H9 (cell line): ENCODE measurements around the gene ANKDD1A. TPM values are rescaled to one million over a fixed set of nuclear protein-coding genes. Genes with fewer than 3 reads are reported as not detected.
A peak's percentile ranks its signal among the peaks of the same experiment; 100 is the strongest.

Experiments used
- DNase-seq: peaks from one replicate; pipeline ENCODE4 v3.0.0-alpha.2; 2017
- H2AFZ ChIP-seq: one replicate; pipeline ENCODE4 v1.6.1; 2013; ENCODE audit warnings: mild to moderate bottlenecking, low read length, control low read depth, moderate library complexity
- H2AK5ac ChIP-seq: 2 replicates; pipeline ENCODE4 v1.6.1; 2013; ENCODE audit warnings: low read length, control low read depth, mixed read lengths; ENCODE audit not compliant: insufficient read length
- H2BK120ac ChIP-seq: one replicate; pipeline ENCODE4 v1.6.1; 2013; ENCODE audit warnings: low read depth, mild to moderate bottlenecking, low read length, control low read depth, inconsistent platforms; ENCODE audit not compliant: poor library complexity, severe bottlenecking
- H2BK12ac ChIP-seq: 2 replicates; pipeline ENCODE4 v1.6.1; 2013; ENCODE audit warnings: low read length, control low read depth, mixed read lengths, low read depth; ENCODE audit not compliant: insufficient read length
- H2BK15ac ChIP-seq: 2 replicates; pipeline ENCODE4 v1.6.1; 2013; ENCODE audit warnings: low read depth, low read length, control low read depth
- H2BK20ac ChIP-seq: one replicate; pipeline ENCODE4 v1.6.1; 2013; ENCODE audit warnings: low read depth, mild to moderate bottlenecking, low read length, control low read depth, inconsistent platforms; ENCODE audit not compliant: poor library complexity, severe bottlenecking
- H2BK5ac ChIP-seq: 2 replicates; pipeline ENCODE4 v1.6.1; 2013; ENCODE audit warnings: low read length, control low read depth, mixed read lengths; ENCODE audit not compliant: insufficient read length
- H3K14ac ChIP-seq: 2 replicates; pipeline ENCODE4 v1.6.1; 2013; ENCODE audit warnings: low read length, control low read depth; ENCODE audit not compliant: insufficient read depth
- H3K18ac ChIP-seq: 2 replicates; pipeline ENCODE4 v1.6.1; 2013; ENCODE audit warnings: low read depth, mild to moderate bottlenecking, mixed read lengths, low read length, control low read depth; ENCODE audit not compliant: insufficient read length
- H3K23ac ChIP-seq: 2 replicates; pipeline ENCODE4 v1.6.1; 2013; ENCODE audit warnings: low read length, control low read depth, mixed read lengths, low read depth; ENCODE audit not compliant: insufficient read length
- H3K23me2 ChIP-seq: 2 replicates; pipeline ENCODE4 v1.6.1; 2013; ENCODE audit warnings: low read depth, mild to moderate bottlenecking, mixed read lengths, low read length, control low read depth; ENCODE audit not compliant: insufficient read length, poor library complexity, severe bottlenecking
- H3K27ac ChIP-seq: 2 replicates; pipeline ENCODE4 v1.5.1; 2013; ENCODE audit warnings: low read length, control low read depth, mixed read lengths, low read depth; ENCODE audit not compliant: insufficient read length
- H3K27me3 ChIP-seq: 2 replicates; pipeline ENCODE4 v1.6.1; 2013; ENCODE audit warnings: low read length, control low read depth, inconsistent platforms; ENCODE audit not compliant: insufficient read depth
- H3K4ac ChIP-seq: 2 replicates; pipeline ENCODE4 v1.6.1; 2013; ENCODE audit warnings: low read depth, mild to moderate bottlenecking, control low read depth, inconsistent platforms, low read length, moderate library complexity
- H3K4me1 ChIP-seq: 2 replicates; pipeline ENCODE4 v1.6.1; 2013; ENCODE audit warnings: low read length, control low read depth, inconsistent platforms; ENCODE audit not compliant: insufficient read depth
- H3K4me2 ChIP-seq: 2 replicates; pipeline ENCODE4 v1.6.1; 2013; ENCODE audit warnings: low read length, control low read depth, mixed read lengths; ENCODE audit not compliant: insufficient read length, insufficient read depth
- H3K56ac ChIP-seq: 2 replicates; pipeline ENCODE4 v1.6.1; 2013; ENCODE audit warnings: low read depth, mild to moderate bottlenecking, mixed read lengths, low read length, control low read depth; ENCODE audit not compliant: insufficient read length
- H3K79me1 ChIP-seq: 2 replicates; pipeline ENCODE4 v1.6.1; 2013; ENCODE audit warnings: low read depth, mild to moderate bottlenecking, moderate library complexity, low read length, control low read depth, inconsistent platforms; ENCODE audit not compliant: insufficient read depth, poor library complexity, severe bottlenecking
- H3K79me2 ChIP-seq: 2 replicates; pipeline ENCODE4 v1.6.1; 2013; ENCODE audit warnings: low read length, control low read depth, inconsistent platforms; ENCODE audit not compliant: insufficient read depth
- H3K9ac ChIP-seq: 2 replicates; pipeline ENCODE4 v1.6.1; 2013; ENCODE audit warnings: low read length, control low read depth, mixed read lengths; ENCODE audit not compliant: insufficient read length; ENCODE audit errors: extremely low read depth
- H3K9me3 ChIP-seq: one replicate; pipeline ENCODE4 v1.6.1; 2013; ENCODE audit warnings: low read depth, low read length, inconsistent platforms; ENCODE audit not compliant: control insufficient read depth
- H3T11ph ChIP-seq: one replicate; pipeline ENCODE4 v1.6.1; 2013; ENCODE audit warnings: mild to moderate bottlenecking, low read length, control low read depth, inconsistent platforms
- H4K20me1 ChIP-seq: one replicate; pipeline ENCODE4 v1.6.1; 2013; ENCODE audit not compliant: control insufficient read depth, insufficient read length, insufficient read depth
- H4K5ac ChIP-seq: 2 replicates; pipeline ENCODE4 v1.6.1; 2013; ENCODE audit warnings: low read depth, mild to moderate bottlenecking, mixed read lengths, low read length, control low read depth; ENCODE audit not compliant: insufficient read length
- H4K8ac ChIP-seq: replicated peaks from 2 replicates; pipeline ENCODE4 v1.6.1; 2013; ENCODE audit warnings: low read length, control low read depth, mixed read lengths, low read depth; ENCODE audit not compliant: insufficient read length
- H4K91ac ChIP-seq: 2 replicates; pipeline ENCODE4 v1.6.1; 2013; ENCODE audit warnings: low read depth, mild to moderate bottlenecking, moderate library complexity, mixed read lengths, low read length, control low read depth; ENCODE audit not compliant: insufficient read length
- H3K27ac Mint-ChIP-seq, 3 experiments: 2 replicates in 2 of 3; 3 replicates in 1 of 3; pipeline ENCODE4 v1.8.0; 2020 to 2021; ENCODE audit warnings: mixed read lengths in 3 of 3, mild to moderate bottlenecking in 1 of 3, moderate library complexity in 1 of 3
- H3K27me3 Mint-ChIP-seq: 2 replicates; pipeline ENCODE4 v1.8.0; 2021; ENCODE audit warnings: low read depth, mild to moderate bottlenecking, moderate library complexity, mixed read lengths
- H3K36me3 Mint-ChIP-seq, 3 experiments: 2 replicates in 2 of 3; 3 replicates in 1 of 3; pipeline ENCODE4 v1.8.0; 2020 to 2021; ENCODE audit warnings: low read depth in 3 of 3, mixed read lengths in 3 of 3; ENCODE audit not compliant: insufficient read depth in 1 of 3
- H3K4me1 Mint-ChIP-seq, 2 experiments: 2 replicates each; pipeline ENCODE4 v1.8.0; 2020; ENCODE audit warnings: mixed read lengths in 2 of 2
- H3K4me3 Mint-ChIP-seq, 2 experiments: 2 replicates in 1 of 2; 3 replicates in 1 of 2; pipeline ENCODE4 v1.8.0; 2020 to 2021; ENCODE audit warnings: mild to moderate bottlenecking in 2 of 2, mixed read lengths in 2 of 2, moderate library complexity in 1 of 2
- H3K9me3 Mint-ChIP-seq, 2 experiments: 2 replicates in 1 of 2; 3 replicates in 1 of 2; pipeline ENCODE4 v1.8.0; 2020; ENCODE audit warnings: mild to moderate bottlenecking in 2 of 2, mixed read lengths in 2 of 2, moderate library complexity in 1 of 2
- WGBS: extraction: QIAGEN DNeasy Blood & Tissue Kit; methylation state at CpG from one replicate; pipeline ENCODE4 v1.1.7; 2013; ENCODE audit warnings: missing lambda C conversion rate, low lambda C conversion rate, mixed read lengths; ENCODE audit not compliant: insufficient read length; ENCODE audit errors: extremely low coverage; 5-methylcytosine and 5-hydroxymethylcytosine counted together
- total RNA-seq: library from RNA; stranded (reverse); gene quantifications from 2 replicates; pipeline ENCODE4 v1.2.1, GENCODE V29; 2021
- TF ChIP-seq, protein P1 (sequence below): fragments of 200-600 bp; sonication (generic); conservative IDR thresholded peaks from 3 replicates; pipeline ENCODE4 v1.8.0; 2021; ENCODE audit warnings: antibody characterized with exemption, mild to moderate bottlenecking

ANKDD1A gene
- total RNA-seq, 1 experiment from 2014 or later: 3.7 TPM

DNA sequence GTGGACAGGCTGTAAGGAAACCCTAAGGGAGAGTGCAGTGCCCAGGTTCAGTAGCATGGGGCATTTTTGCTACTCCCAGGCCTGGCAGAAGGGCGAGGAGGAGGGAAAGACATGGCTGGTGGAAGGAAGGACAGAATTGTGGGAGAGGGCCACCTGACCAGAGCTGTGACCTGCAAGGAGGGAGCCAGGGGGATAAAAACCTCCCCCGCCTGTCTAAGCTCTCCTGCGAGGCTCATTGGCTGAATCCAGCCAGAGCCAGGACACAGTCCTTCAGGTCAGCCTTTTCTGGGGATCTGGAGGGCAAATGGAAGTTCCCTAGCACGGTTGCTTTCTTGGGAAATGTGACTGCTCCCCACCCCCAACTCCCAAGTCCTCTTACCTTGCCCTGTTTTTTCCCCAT is 13.3 kb upstream of the ANKDD1A start:
- H3K23ac ChIP-seq: no peak overlapping the region
- DNase-seq: peak; percentile 20
- no peak overlapping the region for H2AK5ac ChIP-seq
- H3T11ph ChIP-seq: no peak overlapping the region
- no peaks in the 10 kb centered on the region for H3K79me2 ChIP-seq
- H2AFZ ChIP-seq: no peak overlapping the region
- H3K4me2 ChIP-seq: no peak overlapping the region
- Mint-ChIP-seq H3K4me3 (no peak overlapping the region), H3K27me3 (peaks cover 5% of the 10 kb centered on the region; the same call in 1 of the 2 replicates), H3K27ac (no peak overlapping the region), H3K9me3 (peaks cover 13 to 17% of the 10 kb centered on the region in 2 experiments), H3K36me3 (peaks cover 7 to 12% (median 11%) of the 10 kb centered on the region in 3 experiments; a peak in 6 of 7 replicates), H3K4me1 (peaks cover 27 to 45% of the 10 kb centered on the region in 2 experiments)
- H2BK15ac ChIP-seq: no peak overlapping the region
- no peak overlapping the region for H2BK12ac ChIP-seq
- H3K4ac ChIP-seq: no peak overlapping the region
- peaks cover 8% of the 10 kb centered on the region for H3K23me2 ChIP-seq
- no peak overlapping the region for H4K8ac ChIP-seq
- H3K4me1 ChIP-seq: peaks cover 6% of the 10 kb centered on the region; the same call in 1 of the 2 replicates
- no peak overlapping the region for H4K91ac ChIP-seq
- H3K56ac ChIP-seq: no peak overlapping the region
- no peaks in the 10 kb centered on the region for H3K79me1 ChIP-seq
- no peak overlapping the region for H3K14ac ChIP-seq
- no peak overlapping the region for H3K9ac ChIP-seq
- no peak overlapping the region for H2BK20ac ChIP-seq
- WGBS: no CpG with 5 or more reads among the region's 4 CpGs
- no peak overlapping the region for H4K5ac ChIP-seq
- H2BK5ac ChIP-seq: no peak overlapping the region
- H4K20me1 ChIP-seq: no peaks in the 10 kb centered on the region
- no peaks in the 10 kb centered on the region; the same call in 1 of the 2 replicates for H3K27me3 ChIP-seq
- TF ChIP-seq, protein P1, sequence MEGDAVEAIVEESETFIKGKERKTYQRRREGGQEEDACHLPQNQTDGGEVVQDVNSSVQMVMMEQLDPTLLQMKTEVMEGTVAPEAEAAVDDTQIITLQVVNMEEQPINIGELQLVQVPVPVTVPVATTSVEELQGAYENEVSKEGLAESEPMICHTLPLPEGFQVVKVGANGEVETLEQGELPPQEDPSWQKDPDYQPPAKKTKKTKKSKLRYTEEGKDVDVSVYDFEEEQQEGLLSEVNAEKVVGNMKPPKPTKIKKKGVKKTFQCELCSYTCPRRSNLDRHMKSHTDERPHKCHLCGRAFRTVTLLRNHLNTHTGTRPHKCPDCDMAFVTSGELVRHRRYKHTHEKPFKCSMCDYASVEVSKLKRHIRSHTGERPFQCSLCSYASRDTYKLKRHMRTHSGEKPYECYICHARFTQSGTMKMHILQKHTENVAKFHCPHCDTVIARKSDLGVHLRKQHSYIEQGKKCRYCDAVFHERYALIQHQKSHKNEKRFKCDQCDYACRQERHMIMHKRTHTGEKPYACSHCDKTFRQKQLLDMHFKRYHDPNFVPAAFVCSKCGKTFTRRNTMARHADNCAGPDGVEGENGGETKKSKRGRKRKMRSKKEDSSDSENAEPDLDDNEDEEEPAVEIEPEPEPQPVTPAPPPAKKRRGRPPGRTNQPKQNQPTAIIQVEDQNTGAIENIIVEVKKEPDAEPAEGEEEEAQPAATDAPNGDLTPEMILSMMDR: no peak
- H2BK120ac ChIP-seq: no peak overlapping the region
- H3K9me3 ChIP-seq: peaks cover 9% of the 10 kb centered on the region
- H3K27ac ChIP-seq: no peak overlapping the region
- no peak overlapping the region for H3K18ac ChIP-seq
